GM18951 (cell line): ENCODE measurements around the gene NEIL1.

Experiments used
- POLR2A ChIP-seq: IDR thresholded peaks from 4 replicates; pipeline ENCODE4 v1.6.1; 2011; ENCODE audit warnings: mild to moderate bottlenecking; ENCODE audit not compliant: insufficient read length, insufficient read depth; ENCODE audit errors: extremely low read depth
- in situ Hi-C: fragments of 300-500 bp; cut with MboI; formaldehyde crosslinking; loops from one replicate; pipeline ENCODE4 v1.12.0; 2022; ENCODE audit warnings: low sequenced_read_pairs, mixed read lengths, inconsistent platforms; ENCODE audit not compliant: unreplicated experiment

The NEIL1 gene

DNA sequence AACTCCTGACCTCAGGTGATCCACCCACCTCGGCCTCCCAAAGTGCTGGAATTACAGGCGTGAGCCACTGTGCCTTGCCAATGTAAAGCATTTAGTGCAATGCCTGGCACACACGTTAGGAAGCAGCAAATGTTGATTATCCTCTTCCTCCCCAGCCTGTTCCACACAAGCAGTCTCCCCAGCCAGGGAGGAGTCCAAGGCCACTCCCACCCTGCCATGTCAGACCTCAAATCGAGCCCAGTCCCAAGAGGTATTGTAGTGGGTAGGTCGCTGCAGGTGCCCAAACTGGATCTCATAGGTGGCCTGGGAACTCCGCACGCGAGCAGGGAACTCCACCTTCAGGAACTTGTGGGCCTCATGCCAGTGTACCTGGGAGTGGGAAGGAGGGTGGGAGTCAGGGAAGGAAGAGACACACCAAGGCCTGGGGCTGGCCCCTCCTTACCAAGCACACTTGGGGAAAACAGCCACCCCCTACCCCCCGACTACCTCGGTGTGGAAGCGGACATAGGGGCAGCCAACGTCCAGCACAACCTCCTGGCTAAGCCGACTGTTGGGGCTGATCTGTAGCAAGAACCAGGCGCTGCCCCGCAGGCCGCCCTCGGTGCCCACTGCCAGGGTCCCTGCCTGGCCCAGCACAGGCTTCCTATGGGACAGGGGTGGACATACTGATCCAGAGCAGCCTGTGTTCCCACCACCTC lies 11.3 kb downstream of the NEIL1 start:
- in situ Hi-C loops = loop anchor here (25.0 kb wide), 1 partner anchor 304 kb away; no protein-coding TSS in a partner anchor
- no peak for TF ChIP-seq POLR2A

DNA sequence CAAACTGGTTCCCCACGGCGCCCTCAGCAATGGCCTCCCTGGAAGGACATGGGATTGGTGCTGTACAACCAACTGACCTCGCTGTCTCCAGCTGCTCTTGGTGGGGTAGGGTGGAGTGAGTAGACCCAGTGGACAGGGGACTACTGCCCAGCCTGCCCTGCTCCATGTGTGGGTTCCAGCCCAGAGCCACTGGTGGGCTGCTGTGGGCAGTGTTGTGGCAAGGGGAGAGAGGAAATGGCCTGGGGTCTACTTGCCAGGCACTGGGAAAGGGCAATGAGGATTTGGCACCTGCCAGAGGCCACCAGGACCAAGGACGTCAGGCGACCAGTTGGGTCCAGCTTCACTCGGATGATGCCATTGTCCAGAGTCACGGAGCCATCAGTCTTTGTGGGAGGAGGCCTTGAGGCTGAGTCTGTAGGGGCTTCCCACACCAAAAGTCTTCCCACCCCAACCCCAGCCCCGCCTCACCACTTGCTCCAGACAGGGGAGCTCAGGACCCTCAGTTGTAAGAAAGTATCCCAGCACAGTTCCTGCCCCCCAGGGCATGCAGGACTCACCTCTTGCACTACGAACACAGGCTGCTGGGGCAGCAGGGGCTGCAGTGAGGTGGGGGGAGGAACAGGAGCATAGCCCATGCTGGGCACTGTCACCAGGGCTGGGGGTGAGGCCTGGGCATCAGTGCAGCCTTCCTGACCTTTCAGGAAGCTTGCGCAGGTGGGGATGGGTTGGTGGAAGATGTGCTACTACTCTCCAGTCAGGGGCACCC lies 12.1 kb downstream of the NEIL1 start:
- in situ Hi-C loops = loop anchor here (25.0 kb wide), 1 partner anchor 303 kb away; no protein-coding TSS in a partner anchor
- no peak for TF ChIP-seq POLR2A

DNA sequence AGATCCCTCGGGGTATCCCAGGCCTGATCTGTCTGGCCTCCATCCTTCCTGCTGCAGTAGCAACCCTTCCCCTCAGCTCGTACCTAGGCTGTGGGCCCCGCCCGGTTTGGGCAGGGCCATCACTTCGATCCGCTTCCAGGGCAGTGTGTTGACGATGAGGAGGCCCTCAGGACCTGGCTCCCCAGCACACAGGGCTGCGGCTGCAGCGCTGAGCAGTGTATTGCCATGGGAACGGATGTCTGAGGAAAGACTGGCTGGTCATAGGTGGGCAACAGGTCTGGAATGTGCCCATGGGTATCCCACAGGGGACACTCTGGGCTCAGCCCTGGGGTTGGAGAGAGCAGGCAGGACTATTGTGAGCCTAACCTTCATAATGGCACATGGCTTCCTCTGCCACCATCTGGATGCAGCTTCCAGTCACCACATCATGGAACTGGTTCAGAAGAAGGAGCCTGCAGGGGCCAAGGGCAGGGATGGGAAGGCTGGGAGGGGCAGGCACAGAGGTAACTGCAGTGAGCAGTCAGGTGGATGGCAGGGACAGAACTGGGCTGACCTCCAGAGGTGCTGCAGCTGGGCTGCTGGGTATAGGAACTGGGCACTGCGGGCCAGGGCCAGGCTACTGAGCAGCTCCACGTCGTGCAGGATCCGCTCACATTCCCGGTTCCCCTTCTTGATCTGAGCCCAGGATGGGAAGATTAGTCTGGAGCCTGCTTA lies 12.9 kb downstream of the NEIL1 start:
- in situ Hi-C loops = loop anchor here (25.0 kb wide), 1 partner anchor 303 kb away; no protein-coding TSS in a partner anchor
- no peak for TF ChIP-seq POLR2A

DNA sequence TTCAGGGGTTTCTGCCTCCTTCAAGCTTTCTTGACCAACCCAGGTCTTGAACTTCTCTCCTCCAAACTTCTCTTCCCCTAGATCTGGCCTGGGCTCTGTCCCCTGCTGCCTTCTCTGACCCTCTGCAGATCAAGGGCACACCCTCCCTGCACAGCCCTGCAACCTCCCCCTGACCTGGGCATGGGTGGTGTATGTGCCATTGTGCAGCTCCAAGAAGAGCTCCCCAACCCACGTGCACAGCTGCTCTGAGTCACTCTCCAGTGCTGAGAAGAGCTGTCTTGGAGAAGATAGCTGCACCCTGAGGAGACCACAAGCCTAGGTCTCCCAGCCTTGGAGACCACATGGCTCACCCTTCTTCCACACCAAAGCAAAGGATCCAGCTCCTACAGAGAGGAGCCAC lies 13.6 kb downstream of the NEIL1 start:
- in situ Hi-C loops = loop anchor here (25.0 kb wide), 1 partner anchor 302 kb away; no protein-coding TSS in a partner anchor

DNA sequence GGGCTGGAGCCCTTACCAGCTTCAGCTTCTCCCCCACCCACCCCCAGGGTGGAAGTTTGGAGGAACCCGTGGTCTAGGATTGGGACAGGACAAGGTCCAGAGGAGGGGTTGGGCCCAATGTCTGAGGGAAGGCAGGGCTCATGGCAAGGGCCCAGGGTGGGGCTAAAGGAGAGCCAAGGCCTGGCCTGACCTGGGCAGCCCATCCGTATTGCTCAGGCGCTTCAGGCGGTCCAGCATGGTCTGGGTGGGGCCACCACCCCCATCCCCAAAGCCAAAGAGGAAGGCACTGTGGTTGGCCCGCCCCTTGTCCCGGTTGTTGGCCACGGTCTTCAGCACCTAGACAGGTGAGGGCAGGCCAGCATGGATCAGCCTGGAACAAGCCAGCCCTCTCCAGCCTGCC lies 14.0 kb downstream of the NEIL1 start:
- TF ChIP-seq POLR2A = no peak
- in situ Hi-C loops = loop anchor here (25.0 kb wide), 1 partner anchor 301 kb away; no protein-coding TSS in a partner anchor

More for the DNA sequence above, 13.6 kb downstream of the NEIL1 start:
- TF ChIP-seq POLR2A = no peak

DNA sequence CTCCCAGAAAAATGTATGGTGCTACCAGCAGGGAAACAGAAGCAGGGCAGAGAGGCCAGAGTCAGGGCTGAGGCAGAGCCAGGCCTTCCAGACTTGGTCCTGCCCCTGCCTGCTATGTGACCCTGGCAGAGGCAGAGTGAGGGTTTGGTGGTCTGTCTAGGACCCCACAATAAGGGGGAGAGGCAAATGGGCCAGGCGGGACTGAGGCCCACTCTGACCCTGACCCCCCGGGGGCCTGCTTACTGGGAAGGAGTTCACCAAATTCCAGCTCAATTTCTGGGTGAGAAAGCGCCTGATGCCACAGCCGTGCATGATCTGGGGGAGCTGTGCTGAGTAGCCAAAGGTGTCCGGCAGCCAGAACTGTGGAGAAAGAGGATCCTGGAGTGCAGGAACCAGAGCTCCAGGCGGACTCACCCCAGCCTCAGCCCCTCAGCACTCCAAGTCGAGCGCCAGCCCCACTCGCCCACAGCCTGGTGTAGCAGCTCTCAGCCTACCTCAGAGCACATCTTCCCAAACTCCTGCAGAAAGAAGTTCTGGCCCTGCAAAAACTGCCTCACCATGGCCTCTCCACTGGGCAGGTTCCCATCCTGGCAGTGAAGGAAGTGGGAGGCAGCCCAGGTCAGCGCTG lies 14.6 kb downstream of the NEIL1 start:
- TF ChIP-seq POLR2A = no peak
- in situ Hi-C loops = loop anchor here (25.0 kb wide), 1 partner anchor 301 kb away; no protein-coding TSS in a partner anchor

DNA sequence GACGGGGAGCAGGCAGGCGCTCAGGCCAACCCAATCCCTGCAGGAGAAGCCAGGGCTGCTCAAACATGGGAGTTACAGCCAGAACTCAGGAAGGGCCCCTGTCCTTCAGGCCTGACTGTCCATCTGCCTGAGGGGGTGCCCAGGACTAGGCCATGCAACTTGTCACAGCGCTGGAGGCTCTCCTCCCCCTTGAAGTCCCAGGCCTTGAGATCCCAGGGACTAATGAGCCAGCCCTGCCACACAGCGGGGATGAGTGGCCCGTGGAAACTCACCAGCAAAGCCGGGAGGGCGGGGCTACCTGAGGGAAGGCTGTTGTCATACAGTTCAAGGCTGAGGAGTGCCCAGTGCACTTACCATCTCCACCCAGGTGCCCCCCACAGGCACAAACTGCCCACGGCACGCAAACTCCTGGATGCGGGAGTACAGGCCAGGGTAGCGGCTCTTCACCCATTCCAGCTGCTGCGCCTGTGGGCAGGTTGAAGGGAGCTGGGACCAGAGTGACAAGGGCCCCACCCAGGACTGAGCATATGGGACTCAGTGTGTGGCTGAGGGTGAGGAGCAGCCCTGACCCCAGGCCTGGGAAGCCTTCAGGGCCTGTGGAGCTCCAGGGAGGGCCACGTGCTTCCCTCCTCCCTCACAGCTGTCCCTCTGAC lies 15.3 kb downstream of the NEIL1 start:
- in situ Hi-C loops = loop anchor here (25.0 kb wide), 1 partner anchor 300 kb away; no protein-coding TSS in a partner anchor
- TF ChIP-seq POLR2A = no peak

DNA sequence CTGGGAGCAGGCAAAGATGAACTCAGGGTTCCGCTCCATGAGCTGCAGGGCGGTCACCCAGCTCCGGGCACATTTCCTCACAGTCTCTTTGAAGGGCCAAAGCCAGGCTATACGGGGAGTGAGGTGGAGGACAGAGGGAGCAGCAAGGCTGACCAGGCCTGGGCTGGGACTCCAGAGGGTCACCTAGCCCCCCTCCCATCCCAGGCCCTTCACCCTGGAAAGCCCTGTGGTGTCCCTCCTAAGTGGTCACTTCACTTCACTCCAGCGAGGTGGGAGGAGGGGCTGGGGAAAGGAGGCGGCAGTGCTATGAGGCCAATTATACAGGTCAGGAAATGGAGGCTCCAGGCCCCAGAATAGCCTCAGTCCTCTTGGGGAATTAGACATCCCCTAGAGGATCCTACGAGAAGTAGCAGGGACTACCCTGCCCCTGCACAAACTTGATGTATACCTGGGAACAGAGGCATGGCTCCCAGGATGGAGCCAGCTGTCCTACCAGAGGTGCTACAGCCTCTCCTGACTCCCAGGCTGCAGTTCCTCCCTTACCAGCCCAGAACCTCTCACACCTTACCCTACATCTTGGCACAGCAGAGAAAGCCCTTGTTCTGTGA lies 15.9 kb downstream of the NEIL1 start:
- TF ChIP-seq POLR2A = no peak
- in situ Hi-C loops = loop anchor here (25.0 kb wide), 1 partner anchor 300 kb away; no protein-coding TSS in a partner anchor

DNA sequence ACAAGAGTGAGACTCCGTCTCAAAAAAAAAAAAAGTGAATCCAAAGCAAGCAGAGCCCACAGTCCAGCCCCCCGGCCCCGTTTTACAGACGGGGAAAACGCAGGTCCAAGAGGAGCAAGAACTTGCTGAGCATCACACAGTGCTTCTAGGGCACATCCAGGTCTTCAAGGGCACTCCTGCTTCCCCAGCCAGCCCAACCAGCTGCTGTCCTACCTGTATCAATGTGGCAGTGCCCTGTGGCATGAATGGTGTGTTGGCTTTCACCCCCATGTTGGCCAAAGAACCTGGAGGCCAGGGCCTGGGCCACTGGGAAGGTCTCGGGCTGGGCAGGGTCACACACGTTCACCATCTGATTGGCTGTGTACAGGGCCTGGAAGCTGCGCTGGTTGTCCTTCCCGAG lies 16.9 kb downstream of the NEIL1 start:
- in situ Hi-C loops = loop anchor here (25.0 kb wide), 1 partner anchor 299 kb away; no protein-coding TSS in a partner anchor
- TF ChIP-seq POLR2A = no peak

DNA sequence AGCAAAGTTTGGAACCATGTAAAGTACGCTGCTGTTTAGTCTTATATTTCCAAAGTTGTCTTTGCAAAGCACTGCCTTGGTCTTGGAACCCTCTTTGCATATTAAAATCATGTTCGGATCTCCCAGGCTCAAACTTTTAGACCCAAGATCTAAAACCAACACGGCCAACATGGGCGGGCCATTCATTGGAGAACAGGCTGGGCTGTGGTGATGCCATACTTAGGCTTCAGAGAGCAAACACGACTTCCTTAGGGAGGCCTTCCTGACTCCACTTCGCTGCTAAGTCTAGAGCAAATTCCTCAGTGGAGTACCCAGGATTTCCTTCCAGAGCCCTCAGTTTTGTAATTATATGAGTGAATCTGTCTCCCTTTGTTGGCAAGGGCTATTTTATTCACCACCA lies 18.0 kb downstream of the NEIL1 start:
- in situ Hi-C loops = loop anchor here (25.0 kb wide), 1 partner anchor 297 kb away; no protein-coding TSS in a partner anchor
- no peak for TF ChIP-seq POLR2A

DNA sequence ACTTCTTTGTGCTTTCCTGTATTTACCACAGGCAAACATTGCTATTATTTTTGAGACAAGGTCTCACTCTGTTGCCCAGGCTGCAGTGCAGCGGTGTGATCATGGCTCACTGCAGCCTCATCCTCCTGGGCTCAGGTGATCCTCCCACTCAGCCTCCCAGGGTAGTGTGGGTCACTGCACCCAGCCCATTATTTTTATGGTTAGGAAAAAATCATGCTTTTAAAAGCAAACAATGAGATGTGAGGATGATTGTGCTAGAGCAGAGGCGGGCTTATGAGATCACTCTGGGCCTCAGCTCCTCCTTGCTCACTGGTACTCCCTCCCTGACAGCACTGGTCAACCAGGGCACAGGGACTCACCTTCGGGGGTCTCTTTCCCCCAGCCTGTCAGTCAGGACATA lies 19.3 kb downstream of the NEIL1 start:
- no peak for TF ChIP-seq POLR2A
- in situ Hi-C loops = loop anchor here (25.0 kb wide), 1 partner anchor 296 kb away; no protein-coding TSS in a partner anchor
